GM19043 (cell line): Measurements from ENCODE around the gene FAM210A.
"Not testable (repeated sequence)": the region's sequence is repeated elsewhere in the genome, so short reads cannot be mapped to it uniquely, and the experiment has no call there.

ENCODE experiments used
- ATAC-seq: cut with Tn5 transposase; IDR thresholded peaks from one replicate; pipeline ENCODE4 v1.9.1; 2021; ENCODE audit warnings: low read depth; ENCODE audit not compliant: unreplicated experiment

Gene FAM210A, protein sequence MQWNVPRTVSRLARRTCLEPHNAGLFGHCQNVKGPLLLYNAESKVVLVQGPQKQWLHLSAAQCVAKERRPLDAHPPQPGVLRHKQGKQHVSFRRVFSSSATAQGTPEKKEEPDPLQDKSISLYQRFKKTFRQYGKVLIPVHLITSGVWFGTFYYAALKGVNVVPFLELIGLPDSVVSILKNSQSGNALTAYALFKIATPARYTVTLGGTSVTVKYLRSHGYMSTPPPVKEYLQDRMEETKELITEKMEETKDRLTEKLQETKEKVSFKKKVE

DNA sequence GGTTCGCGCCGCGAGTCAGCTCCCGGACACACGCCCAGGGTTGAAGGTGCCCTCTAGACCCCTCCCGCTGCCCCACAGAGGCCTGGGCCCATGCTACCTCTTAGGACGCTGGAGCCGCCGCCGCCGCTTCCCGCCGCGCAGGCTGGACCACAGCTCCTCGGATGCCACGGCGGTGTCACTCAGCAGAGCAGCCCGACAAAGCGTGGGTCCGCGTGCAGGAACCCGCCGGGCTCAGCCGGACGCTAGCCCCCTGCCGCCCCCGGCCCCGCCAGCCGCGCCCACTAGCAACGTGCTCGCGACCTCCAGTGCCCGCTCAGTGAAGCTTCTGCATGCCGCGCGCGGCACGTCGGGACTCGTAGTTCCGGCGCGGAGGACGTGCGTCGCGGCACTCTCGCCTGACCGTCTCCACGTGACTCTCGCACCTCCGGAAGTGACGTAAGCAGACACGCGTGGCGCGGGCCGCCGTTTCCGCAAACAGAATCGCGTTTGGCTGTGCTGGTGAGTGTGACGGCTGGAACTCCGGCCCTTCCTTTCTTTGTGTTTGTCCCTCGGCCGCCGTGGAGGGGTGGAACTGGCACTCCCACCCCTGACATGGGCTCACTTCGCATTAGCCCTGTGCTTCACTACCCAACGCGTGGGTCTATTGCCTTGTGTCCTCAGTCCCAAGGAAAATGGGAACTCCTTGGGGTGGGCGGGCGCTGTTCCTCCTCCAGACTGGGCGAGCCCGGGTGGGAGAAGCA lies at the start of gene FAM210A, which contains the start of gene RNMT:
Gene FAM210A (minus strand): TSS at position 327 of the 740 bp plus-strand sequence. CDS start 44,481 bp downstream, outside the sequence.
Gene RNMT (plus strand): TSS at position 442 of the 740 bp plus-strand sequence. CDS start 4,845 bp downstream, outside the sequence.
- ATAC-seq: peak; percentile 88

DNA sequence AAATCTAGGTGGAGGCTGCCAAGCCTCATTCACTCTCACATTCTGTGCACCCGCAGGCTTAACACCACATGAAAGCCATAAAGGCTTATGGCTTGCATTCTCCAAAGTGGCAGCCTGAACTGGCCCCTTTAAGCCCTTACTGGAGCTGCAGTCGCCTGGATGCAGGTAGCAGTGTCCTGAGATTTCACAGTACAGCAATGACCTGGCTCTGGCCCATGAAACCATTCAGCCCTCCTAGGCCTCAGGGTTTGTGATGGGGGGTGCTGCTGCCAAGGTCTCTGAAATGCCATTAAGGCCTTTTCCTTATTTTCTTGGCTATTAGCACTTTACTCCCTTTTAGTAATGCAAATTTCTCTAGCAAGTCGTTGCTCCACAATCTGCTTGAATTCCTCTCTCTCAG lies 48.7 kb upstream of the FAM210A start:
- ATAC-seq: no peak

DNA sequence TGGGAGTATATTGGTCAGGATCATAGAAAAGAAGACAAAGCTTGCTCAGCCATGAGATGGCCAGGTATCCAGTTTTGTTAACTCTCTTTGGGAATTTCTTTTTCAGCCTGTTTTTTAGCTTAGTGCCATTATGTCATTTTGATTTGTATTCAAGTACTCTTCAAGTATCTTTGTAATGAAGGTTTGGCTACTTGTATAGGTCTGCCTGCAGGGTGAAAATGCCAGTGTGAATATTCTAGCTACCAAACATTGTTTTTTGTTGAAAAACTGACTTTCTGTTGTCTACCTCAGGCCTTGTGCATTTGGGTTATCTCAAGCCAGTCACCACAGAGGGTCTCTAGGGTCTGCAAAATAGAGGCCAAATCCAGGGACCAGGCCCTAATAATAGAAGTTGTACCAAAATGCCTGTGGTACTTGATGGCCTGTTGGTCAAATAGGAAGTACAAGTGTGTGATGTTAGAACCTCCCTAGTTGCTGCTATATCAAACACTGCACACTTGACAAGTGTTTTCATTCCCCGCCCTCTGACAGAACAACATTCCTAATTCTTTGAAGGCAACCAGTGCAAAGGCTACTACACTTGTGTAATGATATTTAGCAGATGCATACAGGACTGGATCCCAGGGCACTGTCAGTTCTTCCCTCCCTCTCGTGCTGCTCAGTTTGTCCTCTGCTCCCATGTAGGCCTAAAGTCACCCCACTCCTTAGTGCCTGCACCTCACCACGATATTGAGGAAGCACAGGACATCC lies 36.5 kb upstream of the FAM210A start:
- no peak for ATAC-seq

DNA sequence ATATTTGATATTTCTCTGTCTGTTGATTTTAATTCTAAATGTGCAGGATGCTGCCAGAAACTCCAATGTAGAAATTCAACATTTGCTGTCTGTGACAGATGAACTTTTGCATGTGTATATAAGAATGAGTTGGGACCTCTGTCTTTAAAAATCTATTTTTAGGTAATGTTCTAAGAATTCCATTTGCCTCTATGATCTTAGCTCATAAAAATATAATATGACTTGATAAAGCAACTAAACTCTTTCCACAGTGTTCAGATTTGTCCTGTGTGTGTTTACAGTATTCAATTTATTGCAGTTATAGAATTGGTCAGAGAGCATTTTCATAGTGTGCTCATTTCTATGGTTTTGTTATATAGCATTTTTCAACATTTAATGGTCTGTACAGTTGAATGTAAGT lies 33.7 kb upstream of the FAM210A start:
- no peak for ATAC-seq

DNA sequence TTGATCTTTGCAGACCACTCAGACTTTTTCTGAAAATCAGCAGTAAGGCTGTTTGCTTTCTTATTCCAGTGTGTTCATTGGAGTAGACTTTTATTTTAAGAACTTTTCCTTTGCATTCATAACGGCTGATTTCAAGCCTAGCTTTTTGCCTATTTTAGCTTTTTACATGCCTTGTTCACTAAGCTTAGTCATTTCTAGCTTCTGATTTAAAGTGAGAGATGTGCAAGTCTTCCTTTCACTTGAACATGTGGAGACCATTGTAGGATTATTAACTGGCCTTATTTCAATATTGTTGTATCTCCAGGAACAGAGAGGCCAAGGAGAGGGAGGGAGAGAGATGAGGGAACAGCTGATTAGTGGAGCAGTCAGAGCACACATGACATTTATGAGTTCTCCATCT lies 32.3 kb upstream of the FAM210A start:
- no peak for ATAC-seq

DNA sequence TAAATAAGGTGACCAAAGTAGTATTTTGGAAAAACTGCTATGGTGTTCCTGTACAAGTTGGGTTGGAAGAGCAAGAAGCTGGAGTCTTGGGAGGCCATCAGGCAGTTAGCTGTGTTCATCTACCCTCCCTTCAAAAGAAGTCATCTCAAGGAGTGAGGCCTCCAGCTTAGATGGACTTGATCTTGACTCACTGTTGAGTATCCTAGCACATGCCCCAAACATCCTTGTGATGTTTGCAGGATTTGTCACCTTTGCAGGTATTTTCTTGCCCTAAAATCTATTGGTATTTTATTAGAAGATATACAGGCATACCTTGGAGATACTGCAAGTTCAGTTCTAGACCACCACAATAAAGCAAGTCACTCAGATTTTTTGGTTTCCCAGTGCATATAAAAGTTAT lies 30.3 kb upstream of the FAM210A start:
- ATAC-seq: no peak

DNA sequence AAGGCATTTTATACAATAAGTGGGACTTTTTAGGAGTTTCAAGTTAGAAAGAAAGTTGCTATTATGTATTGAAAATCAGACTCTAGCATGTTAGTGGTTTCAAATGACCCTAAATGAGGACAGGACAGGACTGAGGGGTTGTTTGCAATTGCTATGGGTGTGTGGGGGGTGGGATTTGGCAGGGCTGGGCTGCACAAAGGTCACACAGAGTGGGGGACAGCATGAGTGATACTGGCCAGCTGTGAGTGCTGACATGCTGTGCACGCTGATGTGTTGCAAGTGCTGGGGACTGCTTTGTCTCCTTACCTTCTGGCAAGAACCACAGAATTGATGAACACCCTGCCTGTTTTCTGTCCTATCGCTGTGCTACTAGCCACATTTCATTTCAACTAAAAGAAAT lies 29.9 kb upstream of the FAM210A start:
- no peak for ATAC-seq

DNA sequence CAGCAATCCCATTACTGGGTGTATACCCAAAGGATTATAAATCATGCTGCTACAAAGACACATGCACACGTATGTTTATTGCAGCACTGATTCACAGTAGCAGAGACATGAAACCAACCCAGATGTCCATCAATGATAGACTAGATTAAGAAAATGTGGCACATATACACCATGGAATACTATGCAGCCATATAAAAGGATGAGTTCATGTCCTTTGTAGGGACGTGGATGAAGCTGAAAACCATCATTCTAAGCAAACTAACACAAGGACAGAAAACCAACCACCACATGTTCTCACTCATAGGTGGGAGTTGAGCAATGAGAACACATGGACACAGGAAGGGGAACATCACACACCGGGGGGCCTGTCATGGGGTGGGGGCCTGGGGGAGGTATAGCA lies 25.2 kb upstream of the FAM210A start:
- not testable (repeated sequence) for ATAC-seq

DNA sequence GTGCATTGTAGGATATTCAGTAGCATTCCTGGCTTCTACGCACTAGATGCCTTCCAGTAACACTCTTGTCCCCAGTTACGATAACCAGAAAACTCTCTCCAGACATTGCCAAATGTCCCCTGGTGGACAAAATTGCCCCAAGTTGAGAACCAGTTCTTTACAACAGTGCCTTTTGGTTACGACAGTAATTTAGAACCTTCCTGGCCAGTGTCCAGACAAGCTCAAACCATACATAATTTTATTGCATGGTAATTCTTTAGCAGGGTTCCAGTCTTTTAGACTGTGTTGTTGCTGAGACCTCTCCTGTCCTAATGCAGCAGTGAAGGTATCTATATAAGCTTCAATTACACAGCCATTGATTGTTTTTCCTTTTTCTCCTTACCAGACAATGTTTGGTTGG lies 20.3 kb upstream of the FAM210A start:
- ATAC-seq: no peak

DNA sequence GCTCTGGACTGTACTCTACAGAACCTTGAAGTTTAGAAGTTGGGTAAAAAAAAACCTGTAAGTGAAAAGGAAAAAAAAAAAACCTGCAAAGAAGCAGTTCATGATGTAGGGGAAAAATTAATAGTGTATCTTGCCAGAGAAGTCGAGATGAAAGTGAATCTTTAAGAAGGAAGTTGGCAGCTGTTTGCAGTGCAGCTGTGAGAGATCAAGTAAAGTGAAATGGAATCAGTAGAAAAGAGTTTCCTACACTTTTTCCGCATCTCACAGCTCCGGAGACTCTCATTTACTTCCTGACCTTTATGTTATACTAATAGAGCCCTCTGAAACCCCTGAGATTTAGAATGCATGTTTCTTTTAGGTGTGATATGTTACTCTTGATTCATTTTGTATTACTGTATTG lies 19.3 kb upstream of the FAM210A start:
- no peak for ATAC-seq

DNA sequence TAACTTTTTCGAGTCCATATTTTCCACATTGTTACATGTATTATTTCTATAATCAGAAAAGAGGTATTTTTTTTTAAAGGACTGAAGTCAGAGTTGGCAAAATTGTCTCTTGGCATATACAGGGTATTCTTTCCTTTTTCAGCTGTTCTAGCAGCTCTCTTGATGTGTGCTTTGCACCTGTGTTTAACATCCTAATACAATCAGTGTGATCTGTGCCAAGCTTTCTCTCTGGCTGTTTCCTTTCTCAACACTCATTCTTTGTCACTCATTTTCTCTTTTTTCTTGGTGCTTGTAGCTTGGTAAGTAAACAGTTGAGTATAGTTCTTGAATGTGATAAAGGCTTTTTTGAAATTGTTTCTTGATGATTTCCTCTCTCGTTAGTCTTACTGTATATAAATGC lies 9.3 kb upstream of the FAM210A start:
- no peak for ATAC-seq

DNA sequence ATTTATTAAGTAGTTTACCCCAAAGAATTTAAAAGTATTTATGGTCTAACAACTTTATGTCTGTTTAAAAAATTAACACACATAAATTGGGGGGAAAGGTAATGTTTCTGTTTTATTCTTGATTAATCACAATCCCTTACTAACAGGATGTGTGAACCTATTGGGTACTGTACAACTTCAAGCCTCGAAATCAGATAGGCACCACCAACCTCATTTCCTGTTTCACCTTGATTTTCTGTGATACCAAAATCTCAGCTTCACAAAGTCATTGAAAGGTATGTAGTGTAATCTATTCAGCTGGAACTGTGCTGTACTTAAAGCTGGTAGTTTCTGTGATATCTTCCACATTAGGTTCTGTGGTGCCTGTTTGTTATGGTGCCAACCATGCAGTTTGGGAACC lies 4.1 kb upstream of the FAM210A start:
- ATAC-seq: no peak

DNA sequence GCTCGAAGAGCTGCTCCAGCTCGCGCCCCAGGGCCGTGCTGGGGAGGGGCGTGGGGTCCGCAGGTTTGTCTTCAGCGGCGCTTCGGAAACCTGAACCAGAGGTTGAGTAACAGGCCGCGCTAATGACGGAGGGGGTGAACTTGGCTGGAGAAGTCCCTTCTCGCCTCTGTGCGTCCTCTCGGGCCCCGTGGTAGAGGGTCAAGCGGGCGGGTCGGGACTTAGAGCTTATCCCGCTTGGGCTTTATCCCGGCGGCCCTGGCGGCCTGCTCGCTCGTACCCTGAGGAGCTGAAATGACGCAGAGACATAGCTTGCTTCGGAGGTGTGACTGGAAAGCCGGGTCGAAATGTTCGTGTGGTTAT lies 594 bp upstream of the FAM210A start:
- ATAC-seq: peak; percentile 6

DNA sequence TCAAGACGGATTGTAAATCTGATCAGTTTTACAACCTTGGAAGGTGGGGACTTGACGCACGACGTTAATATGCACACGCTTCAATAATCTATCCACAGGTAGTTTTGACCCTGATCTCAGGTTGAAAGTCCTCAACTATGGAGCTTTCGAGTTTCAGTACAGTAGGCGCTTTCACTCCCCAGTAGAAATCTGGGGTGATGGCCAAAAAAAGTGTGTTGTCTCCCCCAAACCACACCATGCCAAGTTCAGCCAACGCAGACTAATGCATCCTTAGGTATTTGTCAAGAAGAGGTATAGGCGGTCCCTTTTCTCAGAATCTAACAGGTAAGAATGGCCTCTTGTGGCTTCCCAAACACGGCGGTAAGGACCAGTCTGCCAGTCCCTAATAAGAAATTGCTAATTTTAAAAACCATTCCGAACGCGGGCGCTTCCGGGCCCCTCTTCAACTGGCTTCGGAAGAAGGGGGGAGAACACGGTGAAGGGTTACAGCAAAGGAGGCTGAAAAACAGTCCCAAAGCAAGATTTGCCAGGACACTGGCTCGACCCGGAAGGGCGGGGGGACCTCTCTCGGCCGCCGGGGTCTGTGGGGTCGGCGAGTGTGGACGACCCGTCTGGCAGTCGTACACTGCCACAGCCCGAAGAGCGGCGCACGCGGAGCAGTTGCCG lies 659 bp downstream of the FAM210A start:
- no peak for ATAC-seq

DNA sequence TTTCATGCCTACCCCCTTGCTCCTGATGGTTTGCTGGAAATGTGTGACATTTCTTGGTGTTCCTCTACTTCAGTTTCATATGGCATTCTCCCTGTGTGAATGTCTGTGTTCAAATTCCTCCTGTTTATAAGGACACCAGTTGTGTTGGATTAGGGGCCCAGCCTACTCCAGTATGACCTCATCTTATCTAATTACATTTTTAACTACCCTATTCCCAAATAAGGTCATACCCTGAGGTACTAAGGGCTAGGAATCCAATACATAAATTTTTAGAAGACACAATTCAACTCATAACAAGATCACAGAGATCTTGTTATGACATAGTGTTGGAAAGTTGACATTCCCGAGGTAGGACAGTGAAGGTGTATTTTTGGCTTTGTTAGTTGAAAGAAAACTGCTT lies 5.5 kb downstream of the FAM210A start:
- no peak for ATAC-seq

DNA sequence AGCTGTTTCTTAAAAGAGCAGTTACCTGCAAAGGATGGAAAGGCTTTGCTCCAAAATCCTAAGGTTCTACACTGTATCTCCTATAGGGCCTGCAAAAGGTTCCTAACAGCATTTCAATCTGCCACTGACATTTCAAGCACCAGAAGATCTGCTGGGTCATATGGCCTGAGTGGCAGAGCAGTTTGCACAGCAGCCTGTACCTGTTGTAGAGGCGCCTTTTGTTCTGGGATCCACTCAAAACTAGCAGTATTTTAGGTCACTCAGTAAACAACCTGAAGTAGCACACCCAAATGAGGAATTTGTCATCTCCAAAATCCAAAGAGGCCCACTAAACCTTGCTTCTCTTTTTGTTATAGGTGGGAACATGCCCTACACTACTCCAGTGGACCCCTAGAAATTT lies 6.2 kb downstream of the FAM210A start:
- ATAC-seq: no peak

DNA sequence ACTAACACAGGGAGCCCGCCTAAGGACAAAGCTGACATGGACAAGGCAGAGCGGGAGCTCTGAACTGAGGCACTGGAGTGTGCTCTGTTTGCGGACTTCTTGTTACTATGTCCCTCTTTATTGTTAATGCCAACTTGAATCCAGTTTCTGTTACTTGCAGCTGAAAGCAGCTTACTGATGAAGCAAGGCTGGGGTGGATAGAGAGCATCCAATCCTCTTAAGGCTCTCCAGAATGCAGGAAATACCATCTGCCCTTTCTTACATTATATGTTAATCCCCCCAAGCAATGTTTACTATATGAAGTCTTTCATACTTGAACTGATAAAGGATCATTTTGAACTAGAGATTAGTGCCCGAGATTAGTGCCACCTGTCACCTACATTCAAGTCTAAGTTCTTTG lies 9.4 kb downstream of the FAM210A start:
- no peak for ATAC-seq

DNA sequence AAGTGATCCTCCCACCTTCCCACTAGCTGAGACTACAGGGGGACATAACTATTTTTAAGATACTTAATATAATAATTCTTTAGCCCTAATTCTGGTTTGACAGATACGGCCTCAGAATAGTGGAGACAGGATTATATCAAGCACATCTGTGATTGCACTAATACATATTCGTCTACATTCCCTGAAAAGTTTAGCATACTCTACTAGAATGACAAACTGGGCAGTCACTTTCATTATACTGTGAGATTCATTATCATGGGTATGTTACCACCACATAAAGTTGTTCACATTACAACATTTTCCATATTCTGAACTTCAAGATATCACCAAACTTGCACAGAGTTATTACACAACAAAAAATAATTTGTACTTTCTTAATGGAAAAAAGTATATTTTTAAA lies 11.0 kb downstream of the FAM210A start:
- ATAC-seq: no peak

DNA sequence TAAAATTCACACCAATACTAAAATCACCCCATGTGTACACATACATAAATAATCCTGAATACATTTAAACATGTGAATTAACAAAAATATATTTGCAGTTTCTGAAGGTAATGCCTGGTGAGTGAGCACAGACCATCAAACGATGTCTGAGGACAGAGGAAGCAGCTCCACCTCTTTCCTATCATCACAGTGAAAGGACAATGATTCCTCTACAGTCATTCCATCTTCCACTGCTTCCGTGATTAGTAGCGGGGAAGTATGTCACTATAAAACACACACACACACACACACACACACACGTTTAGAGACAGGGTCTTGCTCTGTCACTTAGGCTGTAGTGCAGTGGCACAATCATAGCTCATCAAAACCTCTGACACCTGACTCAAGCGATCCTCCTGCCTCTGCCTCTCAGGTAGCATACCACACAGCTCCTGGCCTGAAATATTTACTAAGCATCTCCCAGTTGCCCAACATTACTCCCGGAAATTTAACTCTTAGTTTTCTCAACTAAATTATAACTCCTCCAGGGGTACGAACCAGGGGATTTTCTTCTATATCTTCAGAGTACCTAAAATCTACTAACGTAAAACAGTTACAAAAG lies 12.8 kb downstream of the FAM210A start:
- no peak for ATAC-seq

DNA sequence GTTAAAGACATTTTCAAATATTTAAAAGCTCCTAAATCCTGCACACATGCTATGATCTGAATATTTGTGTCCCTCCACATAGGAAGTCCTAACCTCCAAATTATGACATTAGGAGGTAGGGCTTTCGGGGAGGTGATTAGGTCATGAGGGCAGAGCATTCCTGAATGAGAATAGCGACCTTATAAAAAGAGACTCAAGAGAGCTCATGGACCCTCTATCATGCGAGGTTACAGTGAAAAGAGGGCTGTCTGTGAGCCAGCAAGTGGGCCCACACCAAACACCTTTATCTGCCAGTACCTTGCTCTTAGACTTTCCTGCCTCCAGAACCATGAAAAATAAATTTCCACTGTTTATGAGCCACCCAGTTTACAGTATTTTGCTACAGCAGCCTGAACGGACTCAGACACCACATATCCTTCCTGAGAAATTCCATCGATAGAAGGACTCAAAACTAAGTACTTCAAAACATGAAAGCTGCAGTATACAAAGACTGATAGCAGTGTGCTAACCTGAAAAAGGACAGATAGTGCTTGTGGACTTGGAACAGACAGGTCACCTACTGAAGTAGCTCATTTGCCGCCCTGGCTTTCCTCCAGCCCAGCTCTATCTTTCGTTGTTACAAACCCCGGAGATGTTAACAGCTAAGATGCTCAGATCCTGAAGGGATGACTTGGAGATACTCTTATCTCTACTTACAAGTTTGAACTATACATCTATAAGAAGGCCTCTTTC lies 13.8 kb downstream of the FAM210A start:
- ATAC-seq: no peak
